ENCODE data around the gene SLC6A13.
"Not testable (repeated sequence)": the region's sequence is repeated elsewhere in the genome, so short reads cannot be mapped to it uniquely, and the experiment has no call there.

Gene SLC6A13

GRCh38 chr12:232731-233614 lies 29.7 kb downstream of the SLC6A13 start:
- DNase-seq: no peak

DNA sequence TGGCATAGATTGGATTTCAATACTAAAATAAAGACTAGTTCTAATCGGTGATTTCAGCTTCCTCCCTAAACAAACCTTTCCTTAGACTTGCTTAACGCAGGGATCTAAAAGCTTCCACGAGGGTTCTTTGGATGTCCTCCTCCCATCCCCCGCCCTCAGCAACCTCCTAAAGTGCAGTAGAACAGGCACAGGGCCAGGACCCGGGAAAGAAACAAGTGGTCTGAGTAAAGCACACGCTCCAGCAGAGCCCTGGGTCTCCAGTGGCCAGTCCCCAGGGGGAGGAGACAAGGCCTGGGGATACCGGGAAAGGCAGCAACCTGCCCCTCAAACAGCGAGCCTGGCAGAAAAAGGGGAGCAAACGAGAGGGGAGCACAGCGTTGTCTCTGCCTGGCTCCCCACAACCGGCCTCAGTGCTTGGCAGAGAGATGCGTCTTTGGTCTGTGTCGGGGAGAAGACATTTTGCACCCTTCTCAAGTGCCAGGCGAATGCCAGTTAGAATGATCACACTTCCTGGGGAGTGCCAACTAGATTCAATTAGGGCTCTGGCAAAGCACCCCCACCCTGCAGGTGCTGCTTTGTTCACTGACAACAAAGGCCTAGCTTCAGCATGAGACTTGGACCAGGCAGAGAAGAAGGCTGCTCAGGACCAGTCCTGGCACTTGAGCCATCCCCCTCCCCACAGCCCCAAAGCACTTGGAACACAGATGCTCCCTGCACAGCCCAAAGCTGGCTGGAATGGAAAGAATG lies 31.5 kb downstream of the SLC6A13 start:
- peak in 8 of 14 donors; percentile 11 to 70 (median 52) for DNase-seq

DNA sequence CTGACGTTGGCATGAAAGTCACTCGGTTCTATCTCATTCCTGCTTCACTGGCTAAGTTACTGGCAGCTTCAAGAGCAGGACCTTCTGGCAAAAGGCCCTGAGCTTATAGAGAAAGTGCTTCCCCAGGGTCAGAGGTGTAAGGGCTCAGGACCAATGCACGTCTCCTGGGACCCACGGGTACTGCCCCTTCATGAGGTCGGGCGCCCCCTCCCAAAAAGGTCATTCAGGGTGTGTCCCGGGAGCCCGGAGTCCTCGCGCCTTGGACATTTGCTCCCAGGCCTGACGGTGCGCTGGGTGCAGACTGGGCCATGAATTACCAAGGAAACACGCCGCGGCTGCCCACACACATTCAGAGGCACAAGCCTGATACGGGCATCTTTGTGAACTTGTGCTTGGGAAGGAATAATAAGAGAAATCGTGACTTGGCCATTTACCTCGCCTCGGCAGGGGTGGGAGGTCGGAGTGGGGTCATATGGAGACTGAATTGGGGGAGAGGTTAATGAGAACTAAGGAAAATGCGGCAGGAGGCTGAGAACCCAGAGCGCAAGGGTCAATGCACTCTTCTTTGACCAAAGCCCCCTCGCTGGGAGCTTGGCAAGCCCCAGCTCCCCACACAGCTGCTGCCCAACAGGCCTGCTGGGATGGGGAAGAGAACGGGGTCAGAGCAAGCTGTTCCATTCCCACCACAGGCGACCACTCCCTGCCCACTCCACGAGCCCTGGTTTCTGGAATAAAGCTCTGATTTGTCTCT lies 33.0 kb downstream of the SLC6A13 start:
- peak in 1 of 14 donors; percentile 84 for DNase-seq

GRCh38 chr12:228846-229200 lies 33.8 kb downstream of the SLC6A13 start:
- no peak for DNase-seq

GRCh38 chr12:227923-228845 lies 34.5 kb downstream of the SLC6A13 start:
- no peak for DNase-seq

- DNase-seq: no peak
Measured at GRCh38 chr12:227286-227915, 35.2 kb downstream of the SLC6A13 start.

DNA sequence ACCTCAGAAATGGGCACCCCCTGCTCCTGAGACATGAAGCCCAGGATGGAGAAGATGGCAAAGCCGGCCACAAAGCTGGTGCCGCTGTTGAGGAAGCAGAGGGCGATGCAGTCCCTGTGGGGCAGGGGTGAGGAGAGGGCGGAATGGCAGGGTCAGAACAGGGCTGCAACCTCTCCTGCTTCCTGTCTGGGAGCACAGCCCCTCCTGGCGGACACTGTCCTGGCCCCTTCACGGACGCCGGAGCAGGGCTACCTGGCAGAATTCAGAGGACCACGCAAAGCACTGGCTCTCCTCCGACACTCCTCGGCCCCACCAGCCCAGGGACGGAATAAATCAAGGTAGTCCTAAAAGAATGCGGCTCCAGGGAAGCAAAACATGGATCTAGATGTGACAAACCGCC lies 36.2 kb downstream of the SLC6A13 start:
- DNase-seq: no peak

DNA sequence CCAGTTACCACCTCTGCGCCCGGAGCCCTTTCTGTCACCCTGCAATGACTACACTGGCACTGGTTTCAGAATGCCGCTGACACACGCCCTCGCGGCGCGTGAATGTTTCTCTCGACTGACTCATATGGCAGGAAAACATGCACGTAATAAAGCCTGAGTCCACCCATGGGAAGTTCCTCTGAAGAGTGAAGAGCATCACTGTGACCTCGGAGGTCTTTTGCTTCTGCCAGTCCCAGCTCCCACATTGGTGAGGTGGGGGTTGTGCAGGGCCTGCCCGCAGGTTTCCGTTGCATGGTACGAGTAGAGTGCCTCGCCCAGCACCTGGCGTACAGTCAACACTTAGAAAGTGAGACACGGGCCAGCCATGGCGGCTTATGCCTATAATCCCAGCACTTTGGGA lies 37.6 kb downstream of the SLC6A13 start:
- DNase-seq: no peak

- no peak for DNase-seq
Measured at GRCh38 chr12:224330-224729, 38.3 kb downstream of the SLC6A13 start.

- no peak for DNase-seq
Measured at GRCh38 chr12:223841-224240, 38.8 kb downstream of the SLC6A13 start.

GRCh38 chr12:221736-222135 lies 40.9 kb downstream of the SLC6A13 start:
- peak in 1 of 14 donors; percentile 45 for DNase-seq

DNA sequence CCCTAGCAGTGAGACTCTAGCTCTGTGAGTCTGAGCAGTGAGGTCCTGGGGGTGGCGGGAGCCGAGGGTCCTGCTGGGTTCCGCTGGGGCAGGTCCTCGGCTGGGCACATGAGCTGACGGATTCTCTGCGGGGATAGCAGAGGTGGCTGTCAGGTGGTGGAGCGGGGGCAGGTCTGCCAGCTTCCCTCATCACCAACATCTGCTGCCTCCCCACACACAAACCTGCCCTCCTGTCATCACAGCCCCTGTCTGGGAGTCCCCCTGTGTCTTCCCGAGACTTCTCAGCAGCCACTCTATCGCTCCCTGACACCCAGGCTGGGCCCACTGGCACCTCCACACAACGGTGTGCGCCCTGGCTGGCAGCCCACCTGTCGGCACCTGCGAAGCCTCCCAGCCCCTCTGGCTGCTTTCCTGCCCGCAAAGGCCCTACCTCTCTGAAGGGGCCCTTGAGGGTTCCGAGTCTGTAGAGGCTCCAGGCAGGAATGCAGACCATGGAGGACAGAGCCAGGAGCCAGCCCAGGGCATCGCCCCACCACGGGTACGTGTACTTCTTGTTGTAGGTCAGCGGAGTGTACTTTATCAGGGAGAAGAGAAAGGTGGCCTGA lies 41.6 kb downstream of the SLC6A13 start:
- no peak for DNase-seq

DNA sequence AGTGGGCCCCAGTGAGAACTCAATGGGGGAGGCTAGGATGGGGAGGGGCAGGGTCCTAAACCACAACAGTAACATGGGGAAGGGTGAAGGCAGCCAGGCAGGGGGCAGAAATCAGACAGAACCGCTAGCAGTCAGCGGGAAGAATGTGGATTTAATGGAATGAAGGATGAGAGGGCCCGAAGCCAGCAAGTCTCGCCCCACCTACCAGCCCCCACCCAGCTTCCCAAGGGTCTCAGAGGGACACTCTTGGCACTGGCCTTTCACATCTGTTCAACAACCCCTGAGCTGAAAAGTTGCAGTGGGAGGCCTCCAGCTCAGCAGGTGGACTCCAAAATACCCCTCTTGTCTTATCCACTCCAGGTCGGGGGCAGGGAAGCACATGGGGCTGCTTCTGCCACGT lies 42.1 kb downstream of the SLC6A13 start:
- no peak for DNase-seq

DNA sequence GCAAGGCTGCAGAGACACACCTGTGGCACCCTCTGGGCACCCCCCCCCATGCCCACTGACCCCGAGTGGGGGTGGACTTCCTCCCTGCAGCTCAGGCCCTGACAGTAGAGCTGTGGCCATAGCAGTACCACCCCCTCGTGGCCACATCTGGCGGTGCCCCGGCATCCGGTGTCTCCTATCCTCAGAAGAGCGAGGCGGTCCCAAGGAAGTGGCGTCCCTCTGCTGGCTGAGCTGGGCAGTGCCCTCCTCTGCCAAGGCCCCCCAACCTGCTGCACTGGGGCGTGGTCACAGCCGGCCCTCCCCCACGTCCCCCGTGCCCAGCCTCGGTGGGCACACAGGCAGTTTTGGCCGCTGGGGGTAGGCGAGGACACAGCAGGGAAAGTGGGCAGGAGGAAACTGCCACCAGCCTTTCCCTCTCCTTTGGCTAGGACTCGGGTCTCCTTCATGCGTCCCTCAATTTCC lies 42.7 kb downstream of the SLC6A13 start:
- peak in 9 of 14 donors; percentile 4 to 65 (median 19) for DNase-seq

DNA sequence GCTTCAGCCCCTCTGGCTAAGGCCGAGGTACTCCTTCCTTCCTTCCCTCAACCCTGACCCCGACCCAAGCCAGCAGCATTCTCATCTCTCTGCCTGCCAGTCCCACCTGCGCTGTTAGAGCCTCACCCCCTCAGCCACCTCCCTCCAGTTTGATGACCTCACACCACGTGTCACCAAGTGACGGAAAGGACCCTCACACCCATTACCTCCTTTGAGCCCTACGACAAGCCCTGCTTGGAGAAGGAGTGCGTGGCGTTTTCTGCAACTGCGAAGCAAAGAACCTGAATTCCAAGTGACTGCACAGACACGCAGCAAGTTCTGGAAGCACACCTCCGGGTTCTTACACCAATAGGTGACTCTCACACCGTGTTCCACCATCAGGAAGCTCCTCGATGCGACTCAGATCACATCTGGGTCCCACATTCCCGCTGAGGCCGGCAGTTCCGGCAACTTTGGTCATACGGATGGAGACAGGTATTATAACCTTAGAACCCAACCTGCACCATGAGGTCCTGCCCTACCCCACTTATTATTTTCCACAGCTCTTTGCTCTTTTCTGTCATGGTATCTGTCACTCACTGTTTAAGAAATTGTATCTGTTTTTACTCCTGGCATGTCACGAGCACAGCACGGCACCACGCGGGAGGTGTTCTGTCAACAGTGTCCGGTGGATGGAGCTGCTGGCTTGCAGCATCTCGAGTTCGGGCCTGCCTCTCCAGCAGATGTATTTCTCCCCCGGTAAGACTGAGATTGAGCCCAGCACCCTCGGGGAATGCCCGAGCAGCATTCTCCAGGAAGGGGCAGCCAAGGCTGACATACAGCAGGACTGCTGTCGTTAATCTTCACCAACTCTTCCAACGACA lies 43.7 kb downstream of the SLC6A13 start:
- no peak for DNase-seq

- no peak for DNase-seq
Measured at GRCh38 chr12:218221-218620, 44.4 kb downstream of the SLC6A13 start.

GRCh38 chr12:217029-217428 lies 45.6 kb downstream of the SLC6A13 start:
- not testable (repeated sequence) for DNase-seq

- DNase-seq: no peak
Measured at GRCh38 chr12:215116-215515, 47.5 kb downstream of the SLC6A13 start.

- DNase-seq: no peak
Measured at GRCh38 chr12:214003-214741, 48.5 kb downstream of the SLC6A13 start, which contains the start of gene SLC6A12. Gene SLC6A12 (minus strand): TSS chr12:214157. CDS start chr12:209986, 4,171 bp downstream.
